GM19397 (cell line): ENCODE measurements around the gene IDH3A.

Experiments
- ATAC-seq: cut with Tn5 transposase; IDR thresholded peaks from one replicate; pipeline ENCODE4 v1.9.1; 2021; ENCODE audit warnings: mild to moderate bottlenecking, moderate library complexity; ENCODE audit not compliant: unreplicated experiment

The IDH3A gene

GRCh38 chr15:78149068-78149804, at the start of gene IDH3A:
Gene IDH3A, plus strand, starts transcription at chr15:78149362. Its CDS starts 42 bp downstream, at chr15:78149404.
- ATAC-seq, result peak; percentile 79

DNA sequence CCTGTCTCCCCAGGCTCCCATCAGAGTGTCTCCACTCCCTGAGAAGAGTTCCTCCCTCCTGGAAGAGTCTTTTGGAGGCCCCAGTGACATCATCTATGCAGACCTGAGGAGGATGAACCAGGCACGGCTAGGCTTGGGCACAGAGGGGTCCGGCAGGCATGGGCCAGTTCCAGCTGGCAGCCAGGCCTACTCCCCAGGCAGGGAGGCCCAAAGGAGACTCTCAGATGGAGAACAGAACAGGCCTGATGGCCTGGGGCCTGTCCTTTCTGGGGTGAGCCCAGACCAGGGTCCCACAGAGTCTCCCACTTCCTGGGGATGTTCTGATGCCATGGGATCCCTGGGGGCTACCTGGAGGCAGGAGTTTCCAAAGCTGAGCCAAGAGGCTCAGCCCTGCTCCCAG, 48.3 kb upstream of the IDH3A start:
- no peak for ATAC-seq

DNA sequence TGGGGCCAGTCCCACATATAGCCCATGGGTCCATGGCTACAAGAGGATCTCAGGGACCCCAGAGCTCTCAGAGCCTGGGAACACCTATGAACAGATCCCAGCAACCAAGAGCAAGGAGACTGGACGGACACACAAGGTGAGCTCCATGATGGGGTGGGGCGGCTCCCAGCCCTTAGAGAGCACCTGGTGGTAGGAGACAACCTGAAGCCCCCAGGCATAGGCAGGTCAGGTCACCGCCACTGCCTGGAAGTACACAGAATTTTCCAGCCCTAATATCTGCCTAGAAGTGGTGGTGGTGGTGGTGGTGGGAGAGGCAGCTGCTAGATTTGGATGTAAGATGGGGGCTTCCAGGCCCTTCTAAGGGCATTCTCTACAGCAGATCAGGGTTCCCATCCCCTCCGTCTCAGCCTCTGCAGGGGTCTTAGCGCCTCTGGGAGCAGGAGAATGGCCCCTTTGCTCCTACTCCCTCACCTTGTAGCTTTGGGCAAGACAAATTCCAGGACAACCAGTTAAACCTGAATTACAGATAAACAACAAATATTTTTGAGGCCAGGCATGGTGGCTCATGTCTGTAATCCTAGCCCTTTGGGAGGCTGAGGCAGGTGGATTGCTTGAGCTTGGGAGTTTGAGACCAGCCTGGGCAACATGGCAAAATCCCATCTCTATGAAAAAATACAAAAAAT, 47.6 kb upstream of the IDH3A start:
- ATAC-seq, result no peak

DNA sequence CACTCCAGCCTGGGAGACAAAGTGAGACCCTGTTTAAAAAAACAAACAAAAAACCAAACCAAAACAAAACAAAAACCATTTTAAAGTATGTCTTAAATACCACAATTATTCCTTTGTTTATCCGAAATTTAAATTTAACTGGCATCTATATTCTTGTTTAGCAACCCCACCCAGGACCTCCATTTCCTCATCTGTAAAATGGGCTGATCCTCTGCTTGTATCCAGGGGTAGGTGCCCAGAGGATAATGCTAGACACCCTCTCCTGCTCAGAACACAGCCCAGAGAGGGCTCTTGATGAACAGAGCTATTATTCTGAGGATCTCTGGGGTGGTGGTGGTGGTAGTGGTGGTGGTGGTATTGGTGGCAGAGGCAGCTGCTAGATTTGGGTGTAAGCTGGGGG, 47.0 kb upstream of the IDH3A start:
- ATAC-seq, result no peak

DNA sequence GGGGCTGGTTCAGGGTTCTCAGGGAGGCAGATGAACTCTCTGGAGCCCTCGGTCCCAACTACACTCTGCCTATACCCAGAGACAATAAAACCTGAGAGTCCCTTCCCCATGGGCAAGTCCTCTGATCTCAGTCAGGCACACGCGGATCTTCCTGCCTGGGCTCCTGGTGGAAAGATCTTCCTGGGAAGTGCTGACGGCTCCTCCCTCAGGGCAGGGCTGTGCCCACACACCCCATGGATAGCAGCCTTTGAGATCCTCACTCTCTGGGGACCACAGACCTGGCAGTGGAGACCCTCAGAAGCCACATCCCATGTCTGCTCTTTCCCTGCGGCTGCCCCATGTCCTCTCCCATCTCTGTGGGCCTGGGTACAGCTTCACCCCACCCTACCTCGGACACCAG, 46.4 kb upstream of the IDH3A start:
- ATAC-seq, result no peak

DNA sequence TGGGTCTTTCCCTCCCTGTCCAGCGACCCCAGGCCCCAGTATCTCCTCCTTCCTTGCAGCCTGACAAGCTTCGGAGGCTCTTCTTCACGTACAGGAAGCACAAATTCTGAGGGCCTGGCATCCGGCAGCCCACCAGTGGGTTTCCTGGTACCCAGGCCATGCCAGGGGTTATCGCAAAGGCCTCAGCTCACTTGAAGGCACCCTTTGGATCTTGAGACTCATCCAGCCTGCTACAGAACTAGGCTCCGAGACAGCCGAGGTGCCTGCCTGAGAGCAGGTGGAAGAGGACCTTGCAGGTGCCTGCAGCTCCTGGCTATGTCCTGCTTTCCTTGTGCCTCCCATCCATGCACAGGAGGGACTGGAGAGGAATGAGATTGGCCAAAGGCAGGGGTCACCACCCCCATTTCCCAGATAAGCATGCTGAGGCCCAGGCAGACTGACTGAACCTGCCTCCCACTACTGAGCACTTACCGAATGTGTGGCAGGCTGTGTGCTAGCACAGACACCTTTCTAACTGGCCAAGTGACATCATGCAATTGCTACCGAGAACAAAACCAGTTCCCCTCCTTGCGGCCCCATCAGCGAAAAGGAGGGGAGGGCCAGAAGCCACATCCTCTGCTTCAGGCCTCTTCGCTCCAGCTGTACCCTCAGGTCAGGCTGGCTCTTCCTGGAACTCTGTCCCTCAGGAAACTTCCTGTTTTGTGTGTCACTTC, 45.6 kb upstream of the IDH3A start:
- peak; percentile 54 for ATAC-seq

GRCh38 chr15:78104119-78104479, 45.1 kb upstream of the IDH3A start:
- peak; percentile 11 for ATAC-seq

GRCh38 chr15:78104566-78105475, 44.3 kb upstream of the IDH3A start:
- no peak for ATAC-seq

DNA sequence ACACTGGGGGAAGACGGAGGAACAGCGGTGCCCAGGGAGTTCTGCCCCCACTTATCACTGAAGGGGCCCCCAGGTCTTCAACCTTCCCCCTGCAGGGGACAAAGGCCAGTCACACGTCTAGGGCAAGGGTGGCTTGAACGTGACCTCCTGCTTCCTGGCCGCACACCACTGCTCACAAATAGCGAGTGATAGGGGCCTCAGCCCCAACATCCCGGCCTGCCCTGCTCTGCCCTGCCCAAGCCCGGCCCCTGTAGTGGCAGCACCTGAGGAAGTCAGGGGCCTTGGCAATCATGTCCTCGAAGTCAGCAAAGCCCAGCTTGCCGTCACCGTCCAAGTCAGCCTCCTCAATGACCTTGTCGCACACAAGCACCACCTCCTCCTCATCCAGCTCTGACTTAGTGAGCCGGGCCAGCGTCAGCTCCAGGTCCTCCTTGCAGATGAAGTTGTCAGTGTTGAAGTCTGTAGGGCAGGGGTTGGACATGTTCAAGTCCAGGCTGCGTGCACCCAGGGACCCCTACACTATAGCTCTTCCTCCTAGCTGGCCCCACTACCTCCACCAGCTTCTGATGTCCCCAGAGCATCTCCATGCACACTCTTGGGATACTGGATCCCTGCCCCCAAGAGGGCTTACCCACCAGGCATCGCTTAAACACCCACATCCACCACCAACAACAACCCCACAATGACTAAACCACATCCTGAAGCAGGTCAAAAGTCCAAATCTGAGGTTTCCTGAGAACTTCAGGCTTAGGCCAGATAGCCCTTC, 43.5 kb upstream of the IDH3A start:
- ATAC-seq, result no peak

- ATAC-seq, result no peak
These were observed 41.7 kb upstream of the IDH3A start for GRCh38 chr15:78107471-78107870.

- ATAC-seq, result peak; percentile 61
These were observed 40.7 kb upstream of the IDH3A start for GRCh38 chr15:78108300-78109084.

DNA sequence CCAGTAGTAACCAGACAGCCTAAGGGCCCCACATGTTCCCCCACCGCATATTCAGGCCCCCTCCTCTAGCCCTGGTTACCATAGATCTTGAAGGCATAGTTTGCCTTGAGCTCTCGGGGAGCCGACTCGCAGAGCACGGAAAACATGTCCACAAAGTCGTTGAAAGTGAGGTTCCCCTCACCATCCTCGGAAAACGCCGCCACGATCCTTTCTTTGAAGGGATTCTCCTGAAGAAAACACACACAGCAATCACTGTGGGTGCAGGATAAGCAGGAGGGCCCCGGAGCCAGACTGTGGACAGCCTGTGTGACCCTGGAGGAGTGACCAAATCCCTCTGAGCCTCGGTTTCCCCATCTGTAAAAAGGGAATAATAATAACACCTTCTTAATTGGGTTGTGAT, 40.0 kb upstream of the IDH3A start:
- ATAC-seq, result no peak

- no peak for ATAC-seq
These were observed 39.1 kb upstream of the IDH3A start for GRCh38 chr15:78110096-78110495.

DNA sequence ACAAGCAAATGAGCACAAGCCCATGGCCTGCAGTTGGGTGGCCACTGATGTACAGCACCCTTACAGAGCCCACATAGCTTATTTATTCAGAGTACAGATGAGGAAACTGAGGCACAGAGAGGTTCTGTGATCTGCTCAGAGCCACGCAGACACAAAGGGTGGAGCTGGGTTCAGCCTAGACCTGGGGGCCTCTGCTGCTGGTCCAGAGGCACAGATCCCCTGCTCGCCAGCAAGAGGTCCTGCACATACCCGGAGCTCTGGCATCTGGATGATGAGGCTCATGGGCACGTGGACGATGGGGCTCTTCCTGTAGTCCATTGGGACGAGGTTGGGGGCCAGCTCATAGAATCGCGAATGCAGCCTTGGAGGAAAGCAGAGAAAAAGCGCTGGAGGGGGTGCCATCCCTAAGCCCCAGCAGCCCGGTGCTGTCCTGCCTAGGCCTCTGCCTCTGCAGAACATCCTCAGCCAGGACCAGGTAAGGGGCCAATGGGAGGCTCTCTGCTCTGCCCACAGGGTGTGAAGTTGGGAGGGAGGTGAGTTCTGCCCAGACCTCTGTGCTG, 38.2 kb upstream of the IDH3A start:
- ATAC-seq, result no peak

DNA sequence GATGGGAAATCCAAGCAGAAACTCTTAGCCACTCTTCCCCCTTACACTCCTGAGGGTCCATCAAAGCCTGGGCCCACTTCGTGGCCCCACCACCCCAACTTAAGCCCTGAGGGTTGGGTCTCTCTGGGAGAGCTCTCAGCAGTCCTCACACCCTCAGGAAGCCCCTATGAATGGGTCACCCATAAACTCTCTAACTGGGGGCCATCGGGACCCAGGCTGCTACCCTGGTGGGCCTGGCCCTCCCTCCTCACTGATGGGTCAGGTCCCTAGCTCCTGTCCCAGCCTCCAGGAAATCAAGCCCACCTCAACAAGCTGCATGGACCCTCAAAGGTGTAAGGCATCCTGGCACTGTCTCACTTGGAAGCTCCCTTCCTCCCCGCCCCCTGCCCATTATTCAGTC, 37.4 kb upstream of the IDH3A start:
- ATAC-seq, result no peak

DNA sequence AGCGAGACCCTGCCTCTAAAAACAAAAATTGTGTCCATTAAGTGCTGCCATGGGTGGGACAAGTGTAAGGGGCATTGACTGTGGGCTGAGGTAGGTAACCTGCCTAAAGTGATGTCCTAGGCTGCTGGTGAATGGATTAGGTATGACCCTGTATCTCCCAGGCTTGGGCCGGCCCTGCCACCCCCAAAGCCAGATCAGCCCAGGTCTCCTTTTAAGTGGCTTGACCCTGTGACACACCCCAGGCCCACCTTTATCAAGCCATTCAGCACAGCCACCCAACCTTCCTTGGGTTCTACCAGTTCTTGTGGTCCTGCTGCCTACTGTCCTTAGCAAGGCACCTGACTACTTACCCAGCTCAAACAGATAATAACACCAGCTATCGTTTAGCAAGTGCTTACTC, 36.6 kb upstream of the IDH3A start:
- no peak for ATAC-seq

GRCh38 chr15:78120523-78120922, 28.6 kb upstream of the IDH3A start:
- no peak for ATAC-seq

DNA sequence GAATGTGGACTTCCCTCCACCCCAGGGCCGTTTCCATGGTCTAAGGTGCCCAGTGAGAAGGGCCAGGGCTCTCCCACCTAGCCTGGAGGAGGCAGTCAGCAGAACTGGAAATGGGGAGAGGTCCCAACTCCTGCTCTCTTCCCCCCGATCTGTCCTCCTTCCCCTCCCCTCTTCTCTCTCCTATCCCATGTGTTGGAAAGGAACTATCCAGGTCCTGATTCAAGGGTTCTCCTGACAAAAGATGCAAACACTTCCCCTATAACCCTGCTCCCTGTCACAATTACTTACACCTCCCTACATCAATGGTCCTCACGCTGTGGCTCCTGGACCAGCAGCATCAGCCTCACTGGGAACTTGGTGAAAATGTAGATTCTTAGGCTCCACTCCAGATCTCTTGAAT, 23.9 kb upstream of the IDH3A start:
- no peak for ATAC-seq

GRCh38 chr15:78127882-78128281, 21.3 kb upstream of the IDH3A start:
- ATAC-seq, result no peak
